Stimulated activated CD4-positive, alpha-beta T cell treated with anti-CD3 and anti-CD28 coated beads, Interleukin-2, amount 100 ng/mL, for 4 hours (primary cell): Measurements from ENCODE around the gene PAXX.

Experiments used
- DNase-seq: peaks from one replicate; pipeline ENCODE4 v3.0.0-alpha.2; 2020; ENCODE audit warnings: low read depth

PAXX gene

GRCh38 chr9:137006116-137007003 lies 14.1 kb downstream of the PAXX start:
- DNase-seq, result no peak

- DNase-seq, result no peak
Observed at GRCh38 chr9:137007108-137007815, 15.0 kb downstream of the PAXX start.

GRCh38 chr9:137007816-137008270 lies 15.6 kb downstream of the PAXX start:
- no peak for DNase-seq

- DNase-seq, result no peak
Observed at GRCh38 chr9:137008312-137008711, 16.1 kb downstream of the PAXX start.

- no peak for DNase-seq
Observed at GRCh38 chr9:137009217-137009616, 17.0 kb downstream of the PAXX start.

- DNase-seq, result no peak
Observed at GRCh38 chr9:137009938-137010732, 17.9 kb downstream of the PAXX start.

- no peak for DNase-seq
Observed at GRCh38 chr9:137011156-137011555, 18.9 kb downstream of the PAXX start.

GRCh38 chr9:137011907-137012675 lies 19.9 kb downstream of the PAXX start:
- DNase-seq, result no peak

GRCh38 chr9:137012694-137013570 lies 20.7 kb downstream of the PAXX start:
- no peak for DNase-seq

GRCh38 chr9:137013571-137013940 lies 21.3 kb downstream of the PAXX start:
- no peak for DNase-seq

GRCh38 chr9:137014166-137014565 lies 21.9 kb downstream of the PAXX start:
- DNase-seq, result no peak

- DNase-seq, result no peak
Observed at GRCh38 chr9:137014776-137015539, 22.7 kb downstream of the PAXX start.

GRCh38 chr9:137015540-137015930 lies 23.3 kb downstream of the PAXX start:
- DNase-seq, result no peak

GRCh38 chr9:137015976-137016375 lies 23.8 kb downstream of the PAXX start:
- DNase-seq, result no peak

- no peak for DNase-seq
Observed at GRCh38 chr9:137016436-137016835, 24.2 kb downstream of the PAXX start.

GRCh38 chr9:137017071-137017470 lies 24.8 kb downstream of the PAXX start:
- DNase-seq, result no peak

- no peak for DNase-seq
Observed at GRCh38 chr9:137017791-137018497, 25.7 kb downstream of the PAXX start.

- no peak for DNase-seq
Observed at GRCh38 chr9:137018761-137019559, 26.7 kb downstream of the PAXX start.
